ENCODE results near the gene CKS1B.

- peak; percentile 70 for TF ChIP-seq CTCF (IDR thresholded peaks at IDR 0.05; ENCODE audit: low read length)
- TF ChIP-seq EZH2 (optimal IDR thresholded peaks at IDR 0.05; ENCODE audit: low read depth, low read length) = no peak
Measured at GRCh38 chr1:155001675-155002463, 27.4 kb downstream of the CKS1B start.
